Tibial nerve (tissue), 4 donors: ENCODE measurements around the gene PTPN14.

Experiments
- EP300 ChIP-seq, 2 donors: sonication (generic); formaldehyde crosslinking; IDR thresholded peaks; one replicate each; pipeline ENCODE4 v1.6.1; 2017; ENCODE audit warnings: antibody characterized with exemption in 2 of 2, mild to moderate bottlenecking in 1 of 2
- TF ChIP-seq, protein P1 (sequence below), 5 experiments: fragments of 200-600 bp in 3 of 5; fragments of 450-650 bp in 2 of 5; sonication (generic) in 3 of 5; IDR thresholded peaks; one replicate each; pipeline ENCODE4 v1.5.1; 2016 to 2019; ENCODE audit warnings: antibody characterized with exemption in 5 of 5, mild to moderate bottlenecking in 3 of 5, moderate library complexity in 2 of 5

DNA sequence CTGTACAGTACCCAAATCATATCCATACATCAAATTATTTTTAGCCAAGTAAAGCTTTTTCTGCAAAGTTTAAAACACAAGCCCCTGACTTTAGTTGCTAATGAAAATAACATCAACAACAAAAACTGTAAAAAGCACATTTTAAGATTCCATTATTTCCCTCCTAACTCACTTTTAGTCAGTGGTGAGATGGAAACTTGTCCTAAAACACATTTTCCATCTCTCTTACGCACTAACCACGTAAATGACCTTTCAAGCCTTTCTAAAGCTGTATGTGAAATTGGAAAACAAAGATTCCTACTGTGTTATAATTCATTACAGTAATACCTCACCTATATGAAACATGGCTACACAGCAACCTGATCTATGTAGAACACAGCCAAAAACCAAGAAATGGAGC lies 77.5 kb downstream of the PTPN14 start:
- TF ChIP-seq EP300 (IDR thresholded peaks at IDR 0.05): no peak
- TF ChIP-seq, protein P1, sequence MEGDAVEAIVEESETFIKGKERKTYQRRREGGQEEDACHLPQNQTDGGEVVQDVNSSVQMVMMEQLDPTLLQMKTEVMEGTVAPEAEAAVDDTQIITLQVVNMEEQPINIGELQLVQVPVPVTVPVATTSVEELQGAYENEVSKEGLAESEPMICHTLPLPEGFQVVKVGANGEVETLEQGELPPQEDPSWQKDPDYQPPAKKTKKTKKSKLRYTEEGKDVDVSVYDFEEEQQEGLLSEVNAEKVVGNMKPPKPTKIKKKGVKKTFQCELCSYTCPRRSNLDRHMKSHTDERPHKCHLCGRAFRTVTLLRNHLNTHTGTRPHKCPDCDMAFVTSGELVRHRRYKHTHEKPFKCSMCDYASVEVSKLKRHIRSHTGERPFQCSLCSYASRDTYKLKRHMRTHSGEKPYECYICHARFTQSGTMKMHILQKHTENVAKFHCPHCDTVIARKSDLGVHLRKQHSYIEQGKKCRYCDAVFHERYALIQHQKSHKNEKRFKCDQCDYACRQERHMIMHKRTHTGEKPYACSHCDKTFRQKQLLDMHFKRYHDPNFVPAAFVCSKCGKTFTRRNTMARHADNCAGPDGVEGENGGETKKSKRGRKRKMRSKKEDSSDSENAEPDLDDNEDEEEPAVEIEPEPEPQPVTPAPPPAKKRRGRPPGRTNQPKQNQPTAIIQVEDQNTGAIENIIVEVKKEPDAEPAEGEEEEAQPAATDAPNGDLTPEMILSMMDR (IDR thresholded peaks at IDR 0.05): no peak
